Body of pancreas (tissue), 4 donors: Measurements from ENCODE around the gene KNTC1.

ENCODE experiments used
- POLR2A ChIP-seq, 3 donors: fragments of 450-650 bp; IDR thresholded peaks; one replicate each; pipeline ENCODE4 v1.6.1; 2016; ENCODE audit warnings: antibody characterized with exemption in 3 of 3, mild to moderate bottlenecking in 2 of 3
- TF ChIP-seq, protein P1 (sequence below), 7 experiments: fragments of 450-650 bp in 4 of 7; fragments of 200-600 bp in 3 of 7; sonication (generic) in 3 of 7; IDR thresholded peaks; one replicate each; pipeline ENCODE4 v1.5.1; 2016 to 2019; ENCODE audit warnings: antibody characterized with exemption in 7 of 7

DNA sequence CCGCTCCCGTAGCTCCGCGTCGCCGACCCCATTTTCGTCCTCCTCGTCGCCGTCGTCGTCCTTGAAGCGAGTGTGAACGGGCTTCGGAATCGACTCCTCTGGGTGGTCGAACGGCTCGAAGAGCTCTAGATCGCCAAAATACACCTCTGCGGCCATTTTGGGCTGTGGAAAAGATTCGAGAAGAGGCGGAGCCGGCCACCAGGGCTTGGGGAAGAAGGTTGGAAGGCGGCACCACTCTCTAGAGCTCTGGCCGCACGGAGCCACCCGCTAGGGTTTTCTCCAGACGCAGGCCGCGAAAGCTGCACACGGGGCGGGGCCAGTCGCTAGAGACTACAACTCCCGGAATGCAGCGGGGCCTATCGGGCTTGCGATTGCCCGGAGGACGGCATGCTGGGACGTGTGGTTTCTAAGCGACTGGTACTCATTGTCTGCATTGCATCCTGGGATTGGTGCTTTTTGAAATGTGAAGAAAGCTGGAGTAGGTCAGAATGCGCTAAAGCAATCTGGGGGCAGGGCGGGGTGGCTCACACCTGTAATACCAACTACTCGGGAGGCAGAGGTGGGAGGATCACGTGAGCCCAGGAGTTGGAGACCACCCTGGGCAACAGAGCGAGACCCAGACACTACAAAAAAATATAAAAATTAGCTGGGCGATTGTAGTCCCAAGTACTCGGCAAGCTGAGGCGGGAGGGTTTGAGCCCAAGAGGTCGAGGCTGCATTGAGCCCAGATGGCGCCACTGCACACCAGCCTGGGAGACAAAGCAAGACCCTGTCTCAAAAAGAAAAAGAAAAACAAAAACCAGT is 26.2 kb upstream of the KNTC1 start, which contains the start of gene ZCCHC8:
- TF ChIP-seq, protein P1, sequence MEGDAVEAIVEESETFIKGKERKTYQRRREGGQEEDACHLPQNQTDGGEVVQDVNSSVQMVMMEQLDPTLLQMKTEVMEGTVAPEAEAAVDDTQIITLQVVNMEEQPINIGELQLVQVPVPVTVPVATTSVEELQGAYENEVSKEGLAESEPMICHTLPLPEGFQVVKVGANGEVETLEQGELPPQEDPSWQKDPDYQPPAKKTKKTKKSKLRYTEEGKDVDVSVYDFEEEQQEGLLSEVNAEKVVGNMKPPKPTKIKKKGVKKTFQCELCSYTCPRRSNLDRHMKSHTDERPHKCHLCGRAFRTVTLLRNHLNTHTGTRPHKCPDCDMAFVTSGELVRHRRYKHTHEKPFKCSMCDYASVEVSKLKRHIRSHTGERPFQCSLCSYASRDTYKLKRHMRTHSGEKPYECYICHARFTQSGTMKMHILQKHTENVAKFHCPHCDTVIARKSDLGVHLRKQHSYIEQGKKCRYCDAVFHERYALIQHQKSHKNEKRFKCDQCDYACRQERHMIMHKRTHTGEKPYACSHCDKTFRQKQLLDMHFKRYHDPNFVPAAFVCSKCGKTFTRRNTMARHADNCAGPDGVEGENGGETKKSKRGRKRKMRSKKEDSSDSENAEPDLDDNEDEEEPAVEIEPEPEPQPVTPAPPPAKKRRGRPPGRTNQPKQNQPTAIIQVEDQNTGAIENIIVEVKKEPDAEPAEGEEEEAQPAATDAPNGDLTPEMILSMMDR (IDR thresholded peaks at IDR 0.05) = peak in 4 of 7 experiments; percentile 43 to 52 (median 49)
- peak; percentile 93 to 98 (median 98) for TF ChIP-seq POLR2A (IDR thresholded peaks at IDR 0.05)
